ENCODE measurements around the gene PRKCH.

PRKCH gene

DNA sequence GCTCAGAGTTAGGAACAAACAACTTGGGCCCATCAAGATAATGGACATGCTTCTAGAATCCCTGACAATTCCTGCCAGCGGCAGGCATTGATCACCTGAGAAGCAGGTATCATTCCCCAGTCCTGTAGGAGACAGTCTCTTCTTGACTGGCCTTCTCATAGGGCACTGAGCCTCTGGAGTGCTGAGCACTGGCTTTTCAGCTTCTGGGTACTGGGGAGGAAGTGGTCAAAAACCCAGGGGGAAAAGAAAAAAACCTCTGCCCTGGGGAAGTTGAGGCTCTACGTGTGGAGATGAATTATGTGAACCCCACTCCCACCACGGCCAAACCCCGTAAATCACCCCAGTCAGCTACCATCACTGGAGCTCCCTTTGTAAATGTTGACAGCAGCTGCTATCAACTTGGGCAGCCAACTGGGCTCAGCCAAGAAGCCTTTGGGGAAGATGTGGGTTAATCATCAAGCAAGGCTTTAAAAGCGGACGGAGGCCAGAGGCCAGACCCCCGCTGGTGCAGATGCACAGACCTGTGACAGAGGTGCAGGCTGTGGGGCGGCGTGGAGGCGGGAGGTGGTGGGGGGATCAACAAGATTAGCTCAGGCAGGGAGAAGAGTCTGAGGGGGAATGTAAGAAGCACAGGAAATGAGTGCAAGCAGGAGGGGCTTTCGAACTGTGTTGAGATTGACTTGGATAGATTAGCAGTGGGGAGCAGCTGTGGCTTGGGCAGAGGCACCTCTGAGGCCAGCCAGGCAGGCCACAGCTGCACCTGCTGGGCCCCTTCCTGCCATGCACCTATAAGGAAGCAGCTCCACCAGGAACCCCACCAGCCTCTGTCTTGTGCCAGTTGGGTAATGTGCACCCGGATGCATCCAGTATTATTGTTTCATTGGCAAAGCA, 268.6 kb downstream of the PRKCH start:
- no peak for DNase-seq (ENCODE audit: low read depth)

DNA sequence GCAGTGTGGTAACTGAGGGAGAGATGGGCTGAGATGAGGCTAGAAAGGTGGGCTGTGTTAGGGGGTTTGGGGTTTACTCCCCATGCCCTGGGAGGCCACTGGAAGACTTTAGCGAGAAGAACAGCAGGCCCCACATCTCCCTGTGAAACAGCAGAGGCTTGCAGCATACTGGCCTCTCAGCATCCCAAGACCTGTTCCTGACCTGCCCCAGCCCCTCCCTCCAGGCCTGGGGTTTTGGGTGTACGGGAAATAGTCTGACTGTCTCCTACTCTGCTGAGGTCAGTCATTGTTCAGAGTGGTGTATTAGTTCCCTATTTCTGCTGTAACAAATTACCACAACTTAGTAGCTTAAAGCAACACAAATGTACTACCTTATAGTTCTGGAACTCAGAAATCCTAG, 270.5 kb downstream of the PRKCH start:
- DNase-seq (ENCODE audit: low read depth), result no peak

DNA sequence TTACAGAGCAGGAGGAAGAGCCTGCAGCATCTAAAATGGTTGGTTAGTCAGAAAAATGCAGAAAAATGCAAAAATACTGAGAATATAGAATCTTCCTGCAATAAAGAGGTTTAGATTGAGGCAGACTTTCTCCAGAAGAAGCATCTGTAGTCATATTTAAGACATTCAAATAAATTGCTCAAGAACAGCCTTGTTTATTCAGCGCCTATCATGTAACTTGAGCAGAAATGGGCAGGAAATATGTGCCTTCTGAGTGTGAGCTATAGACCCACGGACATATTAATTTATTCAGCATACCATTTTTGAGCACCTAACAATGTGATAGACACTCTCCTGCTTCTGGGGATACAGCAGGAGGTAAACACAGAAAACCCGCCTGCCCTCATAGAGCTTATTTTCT, 272.0 kb downstream of the PRKCH start:
- peak; percentile 64 for DNase-seq (ENCODE audit: low read depth)

DNA sequence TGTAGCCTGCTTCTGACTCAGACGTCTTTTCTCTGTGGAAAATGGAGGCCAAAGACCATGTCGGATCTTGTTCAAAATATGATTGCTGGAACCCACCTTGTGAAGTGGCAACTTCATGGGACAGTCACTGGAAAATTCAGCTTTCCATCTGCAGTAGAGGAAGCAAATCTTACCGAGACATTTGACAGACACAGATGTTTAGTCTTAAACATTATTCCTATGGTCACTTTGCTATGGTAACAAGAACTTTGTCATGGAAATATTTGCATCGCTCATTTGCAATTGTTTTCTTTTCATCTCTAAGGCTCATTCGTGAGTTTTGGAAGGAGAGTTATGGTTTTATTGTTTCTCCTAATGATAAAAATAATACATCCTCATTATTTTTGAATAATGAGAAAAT, 275.6 kb downstream of the PRKCH start:
- DNase-seq (ENCODE audit: low read depth), result peak; percentile 39

DNA sequence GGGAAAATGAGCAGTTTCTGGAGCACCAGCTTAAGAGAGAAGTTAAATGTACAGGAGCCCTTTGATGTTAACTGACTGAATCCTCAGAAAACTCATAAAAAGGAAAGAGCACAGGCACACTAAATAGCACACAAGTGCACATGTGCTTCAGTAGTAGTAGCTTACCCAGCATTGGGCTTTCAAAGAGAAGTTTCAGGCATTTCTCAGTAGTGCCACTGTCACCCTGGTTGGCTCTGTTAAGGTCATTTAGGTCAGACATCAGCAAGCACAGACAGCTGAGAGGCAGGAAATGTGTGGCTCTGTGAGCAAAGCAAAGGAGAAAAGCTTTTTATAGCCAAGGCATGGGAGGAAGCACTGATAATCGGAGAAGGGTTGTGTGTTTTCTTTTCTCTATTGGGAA, 277.6 kb downstream of the PRKCH start:
- DNase-seq (ENCODE audit: low read depth), result no peak

DNA sequence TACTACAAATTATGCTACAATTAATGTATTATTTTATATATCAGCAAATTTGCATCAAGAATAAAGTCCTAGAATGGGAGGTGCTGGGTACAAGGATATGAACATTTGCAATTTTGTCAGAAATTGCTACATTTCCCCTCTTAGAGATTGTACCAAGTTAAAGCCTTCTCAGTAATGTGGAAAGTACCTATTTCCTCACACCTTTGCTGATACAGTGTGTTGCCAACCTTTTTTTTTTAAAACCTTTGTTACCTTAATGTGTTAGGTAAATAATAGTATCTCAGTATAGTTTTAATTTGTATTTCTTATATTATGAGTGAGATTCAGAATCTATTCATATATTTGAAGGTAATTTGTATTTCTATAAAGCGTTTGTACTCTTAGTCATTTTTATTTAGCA, 278.6 kb downstream of the PRKCH start:
- DNase-seq (ENCODE audit: low read depth), result no peak

Measured in fibroblast of gingiva (primary cell).